ENCODE data around the gene RARG. TPM values are rescaled to one million over a fixed set of nuclear protein-coding genes. Genes with fewer than 3 reads are reported as not detected.

Gene RARG
- total RNA-seq, 2 donors from 2014 or later: 36.7 to 37.3 TPM

- H3K4me3 Mint-ChIP-seq: no peak overlapping the region
- DNase-seq: no peak
- ATAC-seq (replicated peaks in 1 of 2): no peak
- H3K27me3 Mint-ChIP-seq (ENCODE audit: low read depth): no peaks in the 10 kb centered on the region
- no peak overlapping the region for H3K27ac Mint-ChIP-seq
- H3K36me3 Mint-ChIP-seq (ENCODE audit: insufficient read depth in 2 of 2): peaks cover 1 to 10% of the 10 kb centered on the region in 2 donors
- H3K4me1 Mint-ChIP-seq (ENCODE audit: low read depth): peaks cover 29% of the 10 kb centered on the region
- no peaks in the 10 kb centered on the region for H3K9me3 Mint-ChIP-seq
Observed at GRCh38 chr12:53194973-53195372, 37.0 kb downstream of the RARG start.

GRCh38 chr12:53193985-53194716 lies 37.9 kb downstream of the RARG start:
- Mint-ChIP-seq H3K27ac (no peak overlapping the region), H3K9me3 (no peaks in the 10 kb centered on the region), H3K4me3 (no peak overlapping the region), H3K4me1 (ENCODE audit: low read depth) (peaks cover 29% of the 10 kb centered on the region), H3K27me3 (ENCODE audit: low read depth) (no peaks in the 10 kb centered on the region), H3K36me3 (ENCODE audit: insufficient read depth in 2 of 2) (peaks cover 1 to 9% of the 10 kb centered on the region in 2 donors)
- ATAC-seq (replicated peaks in 1 of 2) (no peak), DNase-seq (no peak)

GRCh38 chr12:53193040-53193439 lies 39.0 kb downstream of the RARG start:
- DNase-seq: no peak
- Mint-ChIP-seq H3K4me1 (ENCODE audit: low read depth) (peaks cover 18% of the 10 kb centered on the region), H3K27me3 (ENCODE audit: low read depth) (no peaks in the 10 kb centered on the region), H3K27ac (peak overlapping the region; percentile 27), H3K9me3 (no peaks in the 10 kb centered on the region), H3K36me3 (ENCODE audit: insufficient read depth in 2 of 2) (peaks cover 1 to 11% of the 10 kb centered on the region in 2 donors), H3K4me3 (no peak overlapping the region)
- no peak for ATAC-seq (replicated peaks in 1 of 2)

- Mint-ChIP-seq H3K27ac (no peak overlapping the region), H3K4me1 (ENCODE audit: low read depth) (peaks cover 15% of the 10 kb centered on the region), H3K9me3 (no peaks in the 10 kb centered on the region), H3K27me3 (ENCODE audit: low read depth) (no peaks in the 10 kb centered on the region), H3K4me3 (no peak overlapping the region), H3K36me3 (ENCODE audit: insufficient read depth in 2 of 2) (peaks cover 1 to 11% of the 10 kb centered on the region in 2 donors)
- ATAC-seq (replicated peaks in 1 of 2): no peak
- DNase-seq: no peak
Observed at GRCh38 chr12:53192531-53193021, 39.4 kb downstream of the RARG start.

GRCh38 chr12:53191885-53192530 lies 40.0 kb downstream of the RARG start:
- DNase-seq (no peak), ATAC-seq (replicated peaks in 1 of 2) (no peak)
- Mint-ChIP-seq H3K27me3 (ENCODE audit: low read depth) (no peaks in the 10 kb centered on the region), H3K9me3 (no peaks in the 10 kb centered on the region), H3K36me3 (ENCODE audit: insufficient read depth in 2 of 2) (peaks cover 1 to 16% of the 10 kb centered on the region in 2 donors), H3K4me1 (ENCODE audit: low read depth) (peaks cover 15% of the 10 kb centered on the region), H3K4me3 (no peak overlapping the region), H3K27ac (no peak overlapping the region)

- H3K27ac Mint-ChIP-seq: no peak overlapping the region
- peaks cover 0 to 19% of the 10 kb centered on the region in 2 donors for H3K36me3 Mint-ChIP-seq (ENCODE audit: insufficient read depth in 2 of 2)
Observed at GRCh38 chr12:53191096-53191884, 40.7 kb downstream of the RARG start.

GRCh38 chr12:53190108-53190729 lies 41.8 kb downstream of the RARG start:
- H3K4me1 Mint-ChIP-seq (ENCODE audit: low read depth): peaks cover 10% of the 10 kb centered on the region
- H3K9me3 Mint-ChIP-seq: no peaks in the 10 kb centered on the region
- no peak overlapping the region for H3K4me3 Mint-ChIP-seq
- ATAC-seq (replicated peaks in 1 of 2) (peak; percentile 86), DNase-seq (peak; percentile 48 to 58)
- no peaks in the 10 kb centered on the region for H3K27me3 Mint-ChIP-seq (ENCODE audit: low read depth)
- H3K36me3 Mint-ChIP-seq (ENCODE audit: insufficient read depth in 2 of 2): peaks cover 0 to 22% of the 10 kb centered on the region in 2 donors
- no peak overlapping the region for H3K27ac Mint-ChIP-seq

More at GRCh38 chr12:53191096-53191884, 40.7 kb downstream of the RARG start:
- Mint-ChIP-seq H3K9me3 (no peaks in the 10 kb centered on the region), H3K27me3 (ENCODE audit: low read depth) (no peaks in the 10 kb centered on the region), H3K4me1 (ENCODE audit: low read depth) (peaks cover 15% of the 10 kb centered on the region), H3K4me3 (no peak overlapping the region)
- DNase-seq: no peak
- no peak for ATAC-seq (replicated peaks in 1 of 2)

- peaks cover 7 to 28% of the 10 kb centered on the region in 2 donors for H3K36me3 Mint-ChIP-seq (ENCODE audit: insufficient read depth in 2 of 2)
- H3K27ac Mint-ChIP-seq: no peak overlapping the region
- DNase-seq: no peak
- no peak for ATAC-seq (replicated peaks in 1 of 2)
- no peaks in the 10 kb centered on the region for H3K9me3 Mint-ChIP-seq
- H3K27me3 Mint-ChIP-seq (ENCODE audit: low read depth): no peaks in the 10 kb centered on the region
- H3K4me3 Mint-ChIP-seq: no peak overlapping the region
- H3K4me1 Mint-ChIP-seq (ENCODE audit: low read depth): peaks cover 35% of the 10 kb centered on the region
Observed at GRCh38 chr12:53187145-53187899, 44.7 kb downstream of the RARG start.

- no peak for DNase-seq
- ATAC-seq (replicated peaks in 1 of 2): no peak
- Mint-ChIP-seq H3K36me3 (ENCODE audit: insufficient read depth in 2 of 2) (peaks cover 11 to 30% of the 10 kb centered on the region in 2 donors), H3K4me1 (ENCODE audit: low read depth) (peaks cover 41% of the 10 kb centered on the region), H3K27me3 (ENCODE audit: low read depth) (no peaks in the 10 kb centered on the region), H3K9me3 (no peaks in the 10 kb centered on the region), H3K27ac (no peak overlapping the region), H3K4me3 (no peak overlapping the region)
Observed at GRCh38 chr12:53186745-53187144, 45.3 kb downstream of the RARG start.

GRCh38 chr12:53185582-53186153 lies 46.3 kb downstream of the RARG start:
- Mint-ChIP-seq H3K27me3 (ENCODE audit: low read depth) (no peaks in the 10 kb centered on the region), H3K36me3 (ENCODE audit: insufficient read depth in 2 of 2) (peaks cover 15 to 36% of the 10 kb centered on the region in 2 donors), H3K27ac (peak overlapping the region; percentile 22), H3K4me3 (no peak overlapping the region), H3K9me3 (no peaks in the 10 kb centered on the region), H3K4me1 (ENCODE audit: low read depth) (peaks cover 47% of the 10 kb centered on the region)
- DNase-seq: no peak
- no peak for ATAC-seq (replicated peaks in 1 of 2)

- H3K27ac Mint-ChIP-seq: peak overlapping the region; percentile 24
- H3K36me3 Mint-ChIP-seq (ENCODE audit: insufficient read depth in 2 of 2): peaks cover 15 to 36% of the 10 kb centered on the region in 2 donors
- ATAC-seq (replicated peaks in 1 of 2): no peak
- H3K4me3 Mint-ChIP-seq: peak overlapping the region in 1 of 2 donors; percentile 7
- DNase-seq: no peak
- H3K9me3 Mint-ChIP-seq: no peaks in the 10 kb centered on the region
- peaks cover 46% of the 10 kb centered on the region for H3K4me1 Mint-ChIP-seq (ENCODE audit: low read depth)
- H3K27me3 Mint-ChIP-seq (ENCODE audit: low read depth): no peaks in the 10 kb centered on the region
Observed at GRCh38 chr12:53184828-53185227, 47.2 kb downstream of the RARG start.

GRCh38 chr12:53182903-53183302 lies 49.1 kb downstream of the RARG start:
- Mint-ChIP-seq H3K27ac (peak overlapping the region; percentile 70), H3K4me3 (peak overlapping the region; percentile 88 to 97)

More at GRCh38 chr12:53182903-53183302, 49.1 kb downstream of the RARG start:
- DNase-seq (no peak), ATAC-seq (replicated peaks in 1 of 2) (no peak)
- peaks cover 52% of the 10 kb centered on the region for H3K4me1 Mint-ChIP-seq (ENCODE audit: low read depth)
- H3K27me3 Mint-ChIP-seq (ENCODE audit: low read depth): no peaks in the 10 kb centered on the region
- H3K36me3 Mint-ChIP-seq (ENCODE audit: insufficient read depth in 2 of 2): peaks cover 15 to 32% of the 10 kb centered on the region in 2 donors
- no peaks in the 10 kb centered on the region for H3K9me3 Mint-ChIP-seq
